Testis (tissue), 3 donors: Measurements from ENCODE around the gene SEPHS2. TPM values are rescaled to one million over a fixed set of nuclear protein-coding genes. Genes with fewer than 3 reads are reported as not detected.

ENCODE experiments used
- DNase-seq: peaks from one replicate; pipeline ENCODE4 v3.0.0-alpha.2; 2019
- H3K27ac ChIP-seq, 2 donors: fragments of 200-600 bp; sonication (generic); one replicate each; pipeline ENCODE4 v1.5.1; 2019
- H3K27me3 ChIP-seq: fragments of 200-600 bp; sonication (generic); one replicate; pipeline ENCODE4 v1.5.1; 2019
- H3K36me3 ChIP-seq: fragments of 200-600 bp; sonication (generic); one replicate; pipeline ENCODE4 v1.5.1; 2017; ENCODE audit warnings: low read depth; ENCODE audit errors: missing control alignments
- H3K4me1 ChIP-seq: fragments of 200-600 bp; sonication (generic); one replicate; pipeline ENCODE4 v1.5.1; 2019
- H3K4me3 ChIP-seq, 2 donors: fragments of 200-600 bp; sonication (generic); one replicate each; pipeline ENCODE4 v1.5.1; 2017 to 2019
- H3K9me3 ChIP-seq: fragments of 200-600 bp; sonication (generic); one replicate; pipeline ENCODE4 v1.5.1; 2017
- POLR2A ChIP-seq: fragments of 450-650 bp; IDR thresholded peaks from one replicate; pipeline ENCODE4 v1.6.1; 2017; ENCODE audit warnings: antibody characterized with exemption, mild to moderate bottlenecking, moderate library complexity
- WGBS, 2 donors: methylation state at CpG; one replicate each; pipeline ENCODE4 v1.1.5; 2018; 5-methylcytosine and 5-hydroxymethylcytosine counted together
- intact Hi-C: fragments of 100-400 bp; cut with DNase I; formaldehyde crosslinking; loops from one replicate; pipeline ENCODE4 v1.15.1; 2023; ENCODE audit warnings: low total_unique reads
- polyA plus RNA-seq: library from polyadenylated mRNA; stranded (reverse); fragments of 350-450 nt; fragmentation: Illumina TruSeq; extraction: RNeasy Lipid Tissue Mini Kit (QIAGEN cat#74804); gene quantifications from one replicate; pipeline ENCODE4 v1.2.3, GENCODE V29; 2014; ENCODE audit warnings: low read depth, low replicate concordance; ENCODE audit not compliant: insufficient read depth
- total RNA-seq, 2 donors: library from RNA; depleted of rRNA; stranded (reverse); fragments of >200 nt; gene quantifications; one replicate each; pipeline ENCODE4 v1.2.3, GENCODE V29; 2016
- TF ChIP-seq, protein P1 (sequence below), 3 experiments: fragments of 450-650 bp in 2 of 3; fragments of 200-600 bp in 1 of 3; sonication (generic) in 1 of 3; IDR thresholded peaks; one replicate each; pipeline ENCODE4 v1.5.1; 2016 to 2019; ENCODE audit warnings: antibody characterized with exemption in 3 of 3, mild to moderate bottlenecking in 2 of 3, moderate library complexity in 1 of 3

The SEPHS2 gene
- total and polyA plus RNA-seq, 3 donors from 2014 or later = 17.7 to 24.7 (median 19.8) TPM

DNA sequence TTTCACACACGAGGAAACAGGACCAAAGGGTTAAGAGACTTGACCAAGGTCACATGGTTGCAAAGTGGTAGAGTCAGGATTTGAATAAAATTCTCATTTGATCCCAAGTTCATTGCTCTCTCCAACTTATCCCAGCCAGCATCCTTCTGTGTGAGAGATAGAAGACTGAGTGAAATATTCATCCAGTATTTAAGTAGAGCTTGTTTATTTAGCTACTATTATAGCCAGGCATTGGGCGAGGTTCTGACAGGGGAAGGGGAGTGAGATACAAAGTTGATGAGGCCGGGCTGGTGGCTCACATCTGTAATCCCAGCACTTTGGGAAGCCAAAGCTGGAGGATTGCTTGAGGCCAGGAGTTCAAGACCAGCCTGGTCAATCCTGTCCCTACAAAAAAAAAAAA lies 31.3 kb upstream of the SEPHS2 start:
- TF ChIP-seq, protein P1, sequence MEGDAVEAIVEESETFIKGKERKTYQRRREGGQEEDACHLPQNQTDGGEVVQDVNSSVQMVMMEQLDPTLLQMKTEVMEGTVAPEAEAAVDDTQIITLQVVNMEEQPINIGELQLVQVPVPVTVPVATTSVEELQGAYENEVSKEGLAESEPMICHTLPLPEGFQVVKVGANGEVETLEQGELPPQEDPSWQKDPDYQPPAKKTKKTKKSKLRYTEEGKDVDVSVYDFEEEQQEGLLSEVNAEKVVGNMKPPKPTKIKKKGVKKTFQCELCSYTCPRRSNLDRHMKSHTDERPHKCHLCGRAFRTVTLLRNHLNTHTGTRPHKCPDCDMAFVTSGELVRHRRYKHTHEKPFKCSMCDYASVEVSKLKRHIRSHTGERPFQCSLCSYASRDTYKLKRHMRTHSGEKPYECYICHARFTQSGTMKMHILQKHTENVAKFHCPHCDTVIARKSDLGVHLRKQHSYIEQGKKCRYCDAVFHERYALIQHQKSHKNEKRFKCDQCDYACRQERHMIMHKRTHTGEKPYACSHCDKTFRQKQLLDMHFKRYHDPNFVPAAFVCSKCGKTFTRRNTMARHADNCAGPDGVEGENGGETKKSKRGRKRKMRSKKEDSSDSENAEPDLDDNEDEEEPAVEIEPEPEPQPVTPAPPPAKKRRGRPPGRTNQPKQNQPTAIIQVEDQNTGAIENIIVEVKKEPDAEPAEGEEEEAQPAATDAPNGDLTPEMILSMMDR (IDR thresholded peaks at IDR 0.05) = no peak
- TF ChIP-seq POLR2A = no peak

DNA sequence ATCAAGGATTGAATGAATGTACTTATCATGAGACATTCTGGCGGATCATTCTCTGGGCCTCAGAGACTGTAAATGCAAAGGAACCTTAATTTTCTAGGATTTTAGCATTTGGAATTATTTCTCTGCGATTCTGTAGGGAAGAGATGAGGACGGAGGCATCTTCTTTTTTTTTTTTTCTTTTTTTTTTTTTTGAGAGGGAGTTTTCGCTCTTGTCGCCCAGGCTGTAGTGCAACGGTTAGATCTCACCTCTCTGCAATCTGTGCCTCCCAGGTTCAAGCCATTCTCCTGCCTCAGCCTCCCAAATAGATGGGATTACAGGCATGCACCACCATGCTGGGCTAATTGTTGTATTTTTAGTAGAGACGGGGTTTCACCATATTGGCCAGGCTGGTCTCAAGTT lies 29.0 kb upstream of the SEPHS2 start:
- intact Hi-C loops = no loop called here
- H3K27me3 ChIP-seq = no peaks in the 10 kb centered on the region
- no peaks in the 10 kb centered on the region for H3K36me3 ChIP-seq

More for the DNA sequence above, 31.3 kb upstream of the SEPHS2 start:
- Histone ChIP-seq H3K9me3 (no peaks in the 10 kb centered on the region), H3K36me3 (no peaks in the 10 kb centered on the region), H3K4me1 (no peaks in the 10 kb centered on the region), H3K27me3 (no peaks in the 10 kb centered on the region), H3K27ac (no peak overlapping the region), H3K4me3 (no peak overlapping the region)
- intact Hi-C loops = no loop called here
- no peak for DNase-seq
- 72 to 76% methylated on average over 3 of the region's 3 CpGs for WGBS, 2 donors

DNA sequence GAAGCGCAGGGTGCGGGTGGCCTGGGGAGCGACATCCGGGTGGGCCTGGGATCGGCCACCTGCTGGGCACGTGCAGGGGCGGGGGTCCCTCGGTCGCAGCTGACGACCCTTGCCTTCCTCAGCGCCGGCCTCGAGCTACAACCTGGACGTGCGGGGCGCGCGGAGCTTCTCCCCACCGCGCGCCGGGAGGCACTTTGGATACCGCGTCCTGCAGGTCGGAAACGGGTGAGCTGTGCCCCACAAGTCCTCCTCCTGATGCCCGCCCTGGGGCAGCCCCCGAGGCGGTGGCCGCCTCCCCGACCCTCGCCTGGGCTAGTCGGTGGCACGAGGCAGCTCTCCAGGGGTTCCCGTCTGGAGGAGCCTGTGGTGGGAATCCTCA lies 28.4 kb upstream of the SEPHS2 start:
- TF ChIP-seq, protein P1 (IDR thresholded peaks at IDR 0.05) = no peak
- TF ChIP-seq POLR2A = no peak
- no peaks in the 10 kb centered on the region for H3K27me3 ChIP-seq
- no peaks in the 10 kb centered on the region for H3K9me3 ChIP-seq
- 10 to 30% methylated on average over 13 of the region's 35 CpGs for WGBS, 2 donors
- intact Hi-C loops = no loop called here
- H3K36me3 ChIP-seq = no peaks in the 10 kb centered on the region
- peak overlapping the region in 1 of 2 donors; percentile 31 for H3K4me3 ChIP-seq
- no peak overlapping the region for H3K27ac ChIP-seq
- no peaks in the 10 kb centered on the region for H3K4me1 ChIP-seq
- DNase-seq = no peak

More for the DNA sequence above, 29.0 kb upstream of the SEPHS2 start:
- Histone ChIP-seq H3K27ac (no peak overlapping the region), H3K9me3 (no peaks in the 10 kb centered on the region), H3K4me3 (no peak overlapping the region), H3K4me1 (no peaks in the 10 kb centered on the region)
- WGBS, 2 donors = 64 to 76% methylated on average over 7 of the region's 7 CpGs
- TF ChIP-seq, protein P1 (IDR thresholded peaks at IDR 0.05) = no peak
- TF ChIP-seq POLR2A = no peak
- no peak for DNase-seq

DNA sequence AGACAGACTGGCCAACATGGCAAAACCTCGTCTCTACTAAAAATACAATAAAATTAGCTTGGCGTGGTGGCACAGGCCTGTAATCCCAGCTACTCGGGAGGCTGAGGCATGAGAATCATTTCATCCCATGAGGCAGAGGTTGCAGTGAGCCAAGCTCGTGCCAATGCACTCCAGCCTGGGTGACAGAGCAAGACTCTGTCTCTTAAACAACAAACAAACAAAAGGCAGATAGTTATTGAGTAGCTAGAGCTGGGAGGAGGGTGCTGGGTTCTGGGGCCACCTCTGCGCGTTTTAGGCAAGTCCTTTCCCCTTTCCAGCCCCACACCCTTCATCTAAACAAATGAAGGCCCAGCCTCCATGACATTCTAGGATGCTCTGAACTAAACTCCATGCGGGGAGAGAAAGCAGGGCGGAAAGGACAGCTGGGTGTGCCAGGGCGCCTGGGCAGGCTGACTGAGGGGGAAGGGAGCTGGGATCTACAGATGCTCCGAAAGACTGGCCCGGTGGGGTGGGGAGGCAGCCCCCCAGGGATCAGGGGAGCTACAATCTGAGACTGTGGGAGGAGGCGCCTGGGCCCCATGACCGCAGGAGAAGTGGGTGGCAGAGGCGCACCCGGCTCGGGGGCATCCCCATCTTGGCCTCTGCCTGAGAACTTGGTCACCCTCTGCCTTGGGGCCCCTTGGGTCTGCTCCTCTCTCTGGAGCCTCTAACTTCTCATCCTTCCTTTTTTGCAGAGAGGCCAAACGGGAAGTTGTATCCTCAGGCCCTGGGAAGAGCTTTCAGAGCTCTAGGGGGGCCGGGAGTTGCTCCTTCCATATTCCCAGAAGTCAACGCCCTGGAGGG lies 27.8 kb upstream of the SEPHS2 start:
- 52 to 53% methylated on average over 13 to 18 of the region's 19 CpGs for WGBS, 2 donors
- intact Hi-C loops = no loop called here
- no peaks in the 10 kb centered on the region for H3K36me3 ChIP-seq
- TF ChIP-seq, protein P1 (IDR thresholded peaks at IDR 0.05) = no peak
- no peak for TF ChIP-seq POLR2A
- H3K4me3 ChIP-seq = peak overlapping the region in 1 of 2 donors; percentile 31
- no peak for DNase-seq
- H3K27me3 ChIP-seq = no peaks in the 10 kb centered on the region
- H3K4me1 ChIP-seq = no peaks in the 10 kb centered on the region
- H3K9me3 ChIP-seq = no peaks in the 10 kb centered on the region
- no peak overlapping the region for H3K27ac ChIP-seq
